HG03108 (cell line): ENCODE measurements around the gene GPR37.

ENCODE experiments used
- ATAC-seq: cut with Tn5 transposase; IDR thresholded peaks from one replicate; pipeline ENCODE4 v1.9.1; 2021; ENCODE audit warnings: moderate library complexity; ENCODE audit not compliant: unreplicated experiment

Gene GPR37

DNA sequence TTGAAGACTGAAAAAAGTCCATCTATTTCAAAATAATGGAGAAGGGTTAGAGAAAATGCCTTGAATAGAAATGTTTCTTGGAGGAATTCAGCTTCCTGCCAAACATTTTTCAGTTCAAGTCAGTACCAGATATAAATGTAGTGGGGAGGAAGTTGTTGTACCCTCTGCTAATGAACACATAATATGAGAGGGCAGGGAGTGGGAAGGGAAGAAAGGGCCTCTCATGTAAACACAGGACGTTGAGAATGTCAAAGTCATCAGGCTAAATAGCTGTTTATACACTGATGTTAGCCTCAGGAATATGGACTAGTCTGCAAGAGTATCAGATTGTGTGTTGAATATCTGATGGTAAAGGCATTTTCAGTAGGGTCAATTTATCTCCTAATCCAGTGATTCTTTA lies 37.0 kb downstream of the GPR37 start:
- ATAC-seq, result no peak

DNA sequence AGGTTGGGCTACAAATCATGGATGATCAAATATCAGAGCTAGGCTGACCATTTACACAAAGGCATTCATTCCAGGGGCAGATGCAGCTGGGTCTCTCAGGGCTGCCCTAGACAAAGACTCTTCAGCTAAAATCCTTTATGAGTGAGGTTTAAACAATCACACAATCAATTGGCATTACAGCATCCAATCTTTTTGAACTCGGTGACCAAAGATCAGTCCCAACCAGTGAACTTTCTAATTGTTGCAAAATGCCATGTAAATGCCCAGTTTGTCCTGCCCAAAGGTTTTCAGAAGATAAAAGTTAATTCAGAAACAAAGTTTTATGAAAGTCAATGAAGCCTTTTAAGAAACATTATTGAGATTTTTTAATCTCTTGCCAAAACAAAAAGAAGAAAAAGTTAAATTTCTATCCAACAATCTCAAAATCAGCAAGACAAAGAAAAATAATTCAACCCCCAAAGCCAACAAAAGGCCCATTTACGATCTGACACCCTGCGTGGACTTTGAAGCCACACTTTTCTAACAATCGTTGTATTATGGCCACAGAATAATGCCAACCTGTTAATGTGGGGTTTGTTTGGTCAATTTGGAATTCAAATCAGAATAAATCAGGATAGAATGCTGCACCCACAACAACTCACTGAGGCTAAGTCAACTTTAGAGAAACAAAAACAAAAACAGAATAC lies 40.9 kb downstream of the GPR37 start:
- no peak for ATAC-seq

DNA sequence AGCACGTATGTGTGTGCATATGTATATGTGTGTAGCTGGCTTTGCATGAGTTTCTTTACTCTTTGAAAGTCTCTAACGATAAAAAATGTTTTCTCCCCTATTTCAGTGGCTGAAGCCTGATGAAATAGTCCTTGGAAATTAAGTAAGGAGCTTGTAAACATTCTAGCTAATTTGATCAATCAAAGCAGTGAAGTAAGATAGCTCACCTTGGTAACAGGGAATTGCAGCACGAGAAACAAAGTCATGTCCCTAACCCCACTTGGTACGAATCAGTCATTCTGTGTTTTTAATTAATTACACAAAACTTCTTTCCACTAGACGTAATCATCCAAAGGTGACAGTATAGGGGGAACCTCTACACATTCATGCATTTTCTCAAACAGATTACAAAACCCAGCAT lies 41.5 kb downstream of the GPR37 start:
- no peak for ATAC-seq

GRCh38 chr7:124723012-124723411 lies 42.6 kb downstream of the GPR37 start:
- ATAC-seq, result no peak

DNA sequence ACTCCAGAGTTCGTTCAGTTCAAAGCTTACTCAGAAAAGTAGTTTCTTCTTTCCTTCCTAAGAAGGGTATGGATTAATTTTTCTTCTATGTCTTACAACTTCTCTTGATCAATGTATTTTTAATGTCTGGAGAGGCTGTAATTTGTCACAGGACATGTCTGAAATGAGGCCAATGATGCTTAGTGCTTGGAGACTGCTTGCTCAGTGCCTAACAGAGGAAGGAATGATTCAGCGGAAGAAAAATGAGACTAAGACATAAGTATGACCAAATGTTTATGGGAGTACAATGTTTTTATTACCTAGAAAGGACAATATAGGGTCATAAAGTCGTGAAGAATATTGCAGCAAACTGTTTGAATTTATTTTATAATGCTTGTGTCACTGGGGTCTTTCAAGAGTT lies 43.3 kb downstream of the GPR37 start:
- no peak for ATAC-seq

DNA sequence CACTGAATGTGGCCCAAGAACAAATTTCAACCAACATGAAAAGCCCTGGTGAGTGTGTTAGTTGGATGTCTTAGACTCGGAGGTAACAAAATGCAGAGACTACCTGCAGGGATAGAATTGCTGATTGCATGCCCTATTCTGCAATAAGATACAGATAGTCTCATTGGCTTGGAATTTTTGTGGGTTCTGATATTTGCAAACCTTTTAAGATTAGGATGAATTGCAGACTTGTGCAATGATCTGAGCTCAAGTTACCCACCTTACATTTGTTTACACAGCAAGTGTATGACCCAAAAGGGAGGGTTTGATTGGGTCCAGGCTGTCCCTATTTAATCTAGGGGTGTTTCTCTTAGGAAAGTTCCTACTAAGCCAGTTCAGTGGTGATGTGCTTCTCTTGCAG lies 45.4 kb downstream of the GPR37 start:
- no peak for ATAC-seq

DNA sequence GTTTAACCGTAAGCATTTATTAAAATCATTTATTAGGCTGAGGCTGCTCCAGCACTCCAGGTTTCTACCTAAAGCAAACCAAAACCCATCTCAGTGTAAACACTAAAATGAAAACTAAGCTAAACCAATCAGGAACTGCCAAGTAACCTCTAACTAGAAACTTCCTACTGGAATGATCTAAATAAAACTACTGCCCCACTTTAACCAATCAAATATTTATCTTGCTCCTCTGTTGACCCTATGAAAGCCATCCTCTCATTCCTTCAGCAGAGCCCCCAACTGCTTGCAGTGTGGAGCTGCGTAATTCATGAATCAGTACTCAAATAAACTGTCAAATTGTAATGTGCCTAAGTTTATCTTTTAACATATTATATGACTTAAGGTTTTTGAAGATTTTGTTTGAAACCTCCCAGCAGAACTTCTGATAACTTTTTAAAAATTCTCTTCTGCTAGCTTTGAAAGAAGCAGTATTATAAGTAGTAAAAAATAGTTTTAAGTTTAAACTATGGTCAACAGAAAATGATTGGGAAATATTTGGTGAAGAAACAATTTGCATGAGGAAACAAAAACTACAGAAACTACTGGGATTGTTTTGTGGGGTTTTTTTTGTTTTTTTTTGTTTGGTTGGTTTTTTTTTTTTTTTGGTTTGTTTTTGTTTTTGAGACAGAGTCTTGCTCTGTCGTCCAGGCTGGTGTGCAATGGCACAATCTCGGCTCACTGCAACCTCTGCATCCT lies 47.4 kb downstream of the GPR37 start:
- ATAC-seq, result no peak

- no peak for ATAC-seq
Observed at GRCh38 chr7:124716894-124717293, 48.7 kb downstream of the GPR37 start.

DNA sequence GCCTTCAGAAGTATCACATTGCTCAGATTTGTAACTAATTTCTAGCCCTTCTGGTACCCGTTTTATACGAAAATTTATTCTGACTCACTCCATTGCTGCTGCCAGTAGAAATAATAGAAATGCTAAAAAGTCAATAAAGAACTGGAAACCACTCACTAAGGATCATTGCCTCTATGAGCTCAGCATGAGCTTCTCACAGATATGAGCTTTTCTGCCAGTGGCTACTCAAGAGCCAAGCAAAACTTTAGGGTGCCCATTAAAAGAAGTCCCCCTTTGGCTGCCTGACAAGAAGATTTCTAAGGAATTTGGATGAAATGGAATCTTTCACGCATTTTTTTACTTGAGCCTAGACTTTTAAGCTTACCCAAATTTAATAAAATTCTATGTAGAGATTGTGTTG lies 52.5 kb downstream of the GPR37 start:
- ATAC-seq, result no peak

GRCh38 chr7:124712017-124712416 lies 53.6 kb downstream of the GPR37 start:
- ATAC-seq, result no peak

DNA sequence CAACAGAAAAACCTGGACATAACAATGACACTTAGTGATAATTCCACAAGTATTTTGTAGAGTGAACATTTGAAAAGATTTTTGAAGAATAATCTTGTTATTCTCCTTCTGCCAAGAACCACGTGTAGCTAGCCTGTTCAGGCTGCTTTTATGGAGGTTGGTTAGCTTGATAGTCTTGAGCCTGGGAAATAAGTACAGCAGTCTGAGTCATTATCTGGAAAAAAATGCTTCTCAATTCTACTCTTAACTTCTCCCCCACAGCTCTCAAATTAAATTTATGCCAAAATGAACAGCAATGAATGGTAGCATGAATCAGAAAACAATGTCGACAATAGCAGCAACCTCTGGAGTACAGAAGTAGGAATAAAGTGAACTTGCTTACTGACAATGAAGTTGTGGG lies 63.2 kb downstream of the GPR37 start:
- no peak for ATAC-seq

- no peak for ATAC-seq
Observed at GRCh38 chr7:124701955-124702354, 63.6 kb downstream of the GPR37 start.

DNA sequence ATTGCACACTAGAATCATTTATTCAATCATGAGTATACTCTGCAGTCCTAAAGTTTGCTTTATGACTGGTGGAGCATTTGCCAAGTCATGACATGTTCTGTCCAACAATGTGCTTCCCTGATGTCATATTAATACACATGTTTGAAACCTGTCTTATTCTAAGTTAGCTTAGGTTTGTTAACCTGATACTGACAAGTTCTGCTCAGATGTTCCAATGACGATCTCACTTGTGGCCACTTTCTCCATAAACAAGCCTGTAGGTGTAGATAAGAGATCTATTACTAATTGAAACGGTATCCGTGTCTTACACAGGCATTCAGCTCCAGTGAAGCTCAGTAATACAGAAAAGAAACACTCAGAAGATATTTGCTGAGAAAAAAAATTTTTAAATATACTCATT lies 64.9 kb downstream of the GPR37 start:
- ATAC-seq, result no peak

- no peak for ATAC-seq
Observed at GRCh38 chr7:124698964-124699363, 66.6 kb downstream of the GPR37 start.

- no peak for ATAC-seq
Observed at GRCh38 chr7:124697746-124698145, 67.8 kb downstream of the GPR37 start.
